ENCODE results near the gene PLEKHA6. TPM values are rescaled to one million over a fixed set of nuclear protein-coding genes. Genes with fewer than 3 reads are reported as not detected.

Gene PLEKHA6
- total RNA-seq, 1 donor from 2014 or later = 0.07 TPM

DNA sequence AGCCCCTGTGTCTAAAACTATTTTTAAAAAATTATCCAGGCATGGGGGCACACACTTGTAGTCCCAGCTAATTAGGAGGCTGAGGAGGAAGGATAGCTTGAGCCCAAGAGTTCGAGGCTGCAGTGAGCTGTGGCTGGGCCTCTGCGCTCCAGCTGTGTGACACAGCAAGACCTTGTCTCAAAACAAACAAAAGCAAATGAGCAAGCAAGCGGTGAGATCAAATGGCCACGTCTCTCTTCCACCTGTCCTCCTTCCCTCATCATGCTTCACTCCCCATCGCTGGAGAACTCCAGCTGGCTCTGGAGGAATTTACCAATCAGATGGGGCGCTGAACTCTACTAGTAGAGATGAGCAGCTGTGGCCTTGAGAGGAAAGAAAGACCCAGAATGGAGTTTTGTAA, 179.6 kb downstream of the PLEKHA6 start:
- intact Hi-C loops (cut with micrococcal nuclease) = no loop called here
- DNase-seq = no peak
- Mint-ChIP-seq H3K36me3 (ENCODE audit: low read depth) (no peaks in the 10 kb centered on the region), H3K4me1 (no peaks in the 10 kb centered on the region), H3K27ac (no peak overlapping the region), H3K9me3 (no peaks in the 10 kb centered on the region), H3K27me3 (peaks cover 6% of the 10 kb centered on the region), H3K4me3 (no peak overlapping the region)

DNA sequence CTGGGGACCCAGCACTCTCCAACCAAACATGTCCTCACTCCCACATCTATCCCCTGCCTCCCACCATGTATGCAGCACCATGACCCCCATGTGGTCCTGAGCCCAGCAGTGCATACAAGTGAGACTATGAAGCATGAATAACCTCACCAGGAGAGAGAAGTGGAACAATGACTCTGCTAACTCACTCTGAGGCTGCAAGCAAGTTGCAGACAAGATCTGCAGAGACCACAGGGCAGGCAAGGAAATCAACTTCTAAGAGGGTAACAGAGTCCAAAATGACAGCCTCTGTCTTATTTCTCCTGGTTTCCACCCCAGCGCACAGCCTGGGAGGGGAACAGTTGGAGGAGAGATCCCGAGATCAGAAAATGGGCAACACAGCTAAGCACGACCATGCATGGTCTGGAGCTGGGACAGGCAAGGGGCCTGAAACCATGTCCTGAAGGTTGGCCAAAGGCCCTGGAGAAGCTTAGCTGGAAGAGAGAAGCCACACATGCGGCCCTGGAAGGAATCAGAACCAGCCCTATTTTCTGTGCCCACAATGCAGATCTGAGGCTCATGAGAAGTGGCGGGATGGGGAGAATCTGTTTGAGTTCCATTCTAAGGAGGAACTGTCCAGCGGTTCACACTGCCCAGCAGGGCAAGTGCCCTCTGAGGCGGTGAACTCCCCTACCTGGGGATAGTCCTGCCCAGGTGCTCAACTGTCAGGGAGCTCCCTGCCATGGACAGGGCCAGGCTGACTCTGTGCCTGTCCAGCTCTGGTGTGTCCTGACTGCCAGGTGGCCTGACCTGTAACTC, 181.0 kb downstream of the PLEKHA6 start:
- no peaks in the 10 kb centered on the region for H3K36me3 Mint-ChIP-seq (ENCODE audit: low read depth)
- H3K27me3 Mint-ChIP-seq = peaks cover 2% of the 10 kb centered on the region
- H3K4me1 Mint-ChIP-seq = no peaks in the 10 kb centered on the region
- no peak overlapping the region for H3K4me3 Mint-ChIP-seq
- no peak overlapping the region for H3K27ac Mint-ChIP-seq
- H3K9me3 Mint-ChIP-seq = peaks cover 1% of the 10 kb centered on the region
- intact Hi-C loops (cut with micrococcal nuclease) = no loop called here
- no peak for DNase-seq

DNA sequence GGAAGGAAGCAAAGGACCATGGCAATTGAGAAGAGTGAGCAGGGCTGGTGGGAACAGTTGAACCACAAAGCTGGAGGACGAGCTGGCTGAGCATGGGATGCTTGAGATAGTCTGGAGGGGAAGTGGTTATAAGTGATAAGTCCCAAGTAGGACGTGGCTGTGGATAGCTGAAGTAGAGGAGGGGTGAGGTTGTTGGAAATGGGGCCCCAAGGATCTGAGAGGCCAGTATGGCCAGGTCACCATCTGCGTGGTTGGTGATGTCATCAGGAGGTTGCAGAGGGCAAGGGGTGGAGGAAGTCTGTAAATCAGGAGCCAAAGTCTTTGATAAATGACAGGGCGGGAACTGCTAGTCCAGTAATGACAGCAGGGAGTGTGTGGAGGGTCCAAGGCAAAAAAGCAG, 182.6 kb downstream of the PLEKHA6 start:
- H3K27me3 Mint-ChIP-seq = no peaks in the 10 kb centered on the region
- H3K27ac Mint-ChIP-seq = no peak overlapping the region
- DNase-seq = no peak
- H3K36me3 Mint-ChIP-seq (ENCODE audit: low read depth) = no peaks in the 10 kb centered on the region
- H3K4me1 Mint-ChIP-seq = no peaks in the 10 kb centered on the region
- no peak overlapping the region for H3K4me3 Mint-ChIP-seq
- H3K9me3 Mint-ChIP-seq = peaks cover 4% of the 10 kb centered on the region
- intact Hi-C loops (cut with micrococcal nuclease) = no loop called here

DNA sequence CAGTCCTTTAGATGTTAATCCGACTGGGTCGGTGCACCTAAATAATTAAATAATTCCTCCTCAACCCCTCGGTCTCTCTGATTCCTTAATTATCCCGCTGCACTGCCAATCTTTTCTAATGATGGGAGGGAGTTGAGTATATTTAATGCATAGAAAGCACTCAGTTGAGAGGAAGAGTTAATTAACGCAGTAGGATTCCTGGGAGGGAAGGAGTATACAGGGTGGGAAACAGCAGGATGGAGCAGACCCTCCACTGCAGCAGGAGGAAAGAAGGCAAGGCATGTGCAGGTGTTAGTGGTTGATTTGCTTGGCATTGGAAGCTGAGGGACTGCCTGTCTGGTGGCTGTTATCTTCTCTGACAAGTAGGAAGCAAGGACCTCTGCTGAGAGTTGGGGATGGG, 183.7 kb downstream of the PLEKHA6 start:
- intact Hi-C loops (cut with micrococcal nuclease) = no loop called here
- no peak for DNase-seq
- Mint-ChIP-seq H3K4me1 (no peaks in the 10 kb centered on the region), H3K36me3 (ENCODE audit: low read depth) (no peaks in the 10 kb centered on the region), H3K4me3 (no peak overlapping the region), H3K9me3 (peaks cover 8% of the 10 kb centered on the region), H3K27ac (no peak overlapping the region), H3K27me3 (no peaks in the 10 kb centered on the region)

DNA sequence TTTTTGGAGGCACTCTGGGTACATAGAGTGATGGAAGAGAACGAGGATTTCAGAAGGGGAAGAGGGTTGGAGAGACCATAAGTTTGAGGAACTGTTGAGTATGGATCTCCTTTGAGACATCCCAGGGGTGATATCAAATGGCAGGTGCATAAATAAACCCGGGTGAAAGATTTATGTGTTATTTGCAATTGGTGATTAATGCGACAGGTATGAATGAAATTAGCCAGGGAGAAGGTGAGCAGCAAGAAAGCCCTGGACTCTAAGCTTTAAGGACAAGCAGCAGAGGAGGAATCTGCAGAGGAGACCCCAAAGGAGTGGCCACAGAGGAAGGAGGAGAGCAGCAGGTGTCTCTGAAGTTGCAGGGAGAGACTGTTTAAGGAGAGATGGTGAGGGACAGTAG, 184.8 kb downstream of the PLEKHA6 start:
- H3K4me1 Mint-ChIP-seq = no peaks in the 10 kb centered on the region
- no peaks in the 10 kb centered on the region for H3K27me3 Mint-ChIP-seq
- no peaks in the 10 kb centered on the region for H3K36me3 Mint-ChIP-seq (ENCODE audit: low read depth)
- intact Hi-C loops (cut with micrococcal nuclease) = no loop called here
- peaks cover 13% of the 10 kb centered on the region for H3K9me3 Mint-ChIP-seq
- DNase-seq = no peak
- H3K27ac Mint-ChIP-seq = no peak overlapping the region
- no peak overlapping the region for H3K4me3 Mint-ChIP-seq

DNA sequence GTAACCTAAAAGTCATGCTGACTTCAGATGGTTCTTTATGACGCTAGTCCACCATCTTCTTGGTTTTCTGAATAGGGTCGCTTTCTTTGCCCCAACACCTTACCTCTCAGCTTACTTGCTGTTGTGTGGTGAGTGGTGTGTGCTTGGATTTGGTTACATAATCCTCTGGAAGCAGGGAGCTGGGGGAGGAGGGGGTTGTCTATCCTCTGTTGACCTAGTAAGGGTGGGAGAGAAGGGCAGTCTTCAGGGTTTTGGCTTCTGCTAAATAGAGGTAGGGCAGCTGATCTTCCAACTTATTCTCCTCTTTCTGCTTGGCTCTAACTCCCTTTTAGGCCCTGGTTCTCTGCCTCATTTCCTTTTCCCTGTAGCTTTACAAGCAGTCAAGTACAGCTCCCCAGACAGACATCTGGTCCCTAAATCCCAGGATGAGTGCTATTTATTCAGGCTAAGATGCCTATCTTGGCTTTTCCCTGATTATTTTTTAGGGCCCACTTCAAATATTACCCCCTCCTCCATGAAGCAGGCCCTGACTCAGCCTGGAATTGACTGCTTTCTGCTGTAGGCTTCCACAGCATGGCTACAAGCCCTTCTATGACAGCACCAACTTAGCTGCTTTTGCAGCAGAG, 187.2 kb downstream of the PLEKHA6 start:
- no peaks in the 10 kb centered on the region for H3K27me3 Mint-ChIP-seq
- no peak overlapping the region for H3K4me3 Mint-ChIP-seq
- intact Hi-C loops (cut with micrococcal nuclease) = no loop called here
- H3K36me3 Mint-ChIP-seq (ENCODE audit: low read depth) = peaks cover 3% of the 10 kb centered on the region
- H3K4me1 Mint-ChIP-seq = no peaks in the 10 kb centered on the region
- H3K9me3 Mint-ChIP-seq = peaks cover 18% of the 10 kb centered on the region
- no peak overlapping the region for H3K27ac Mint-ChIP-seq
- DNase-seq = no peak

DNA sequence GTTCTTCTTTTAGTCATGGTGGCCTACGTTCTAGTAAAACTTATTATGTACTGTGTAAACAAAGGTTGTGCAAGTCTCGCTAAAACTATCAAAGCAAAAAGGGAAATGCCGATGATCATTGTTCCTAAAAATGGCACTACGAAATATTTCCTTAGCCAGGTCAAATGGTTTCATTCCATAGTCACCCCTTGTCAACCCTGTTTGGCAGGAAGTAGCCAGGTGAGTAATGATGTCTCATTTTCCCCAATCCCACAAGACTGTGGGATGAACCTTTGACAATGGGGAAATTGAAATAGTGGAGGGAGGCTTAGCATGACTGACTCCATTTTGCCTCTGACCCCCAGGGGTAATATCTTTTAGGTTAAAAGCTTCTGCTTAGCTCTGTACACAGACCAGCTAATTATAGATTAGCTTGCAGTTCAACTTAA, 188.0 kb downstream of the PLEKHA6 start:
- no peak for DNase-seq
- no peaks in the 10 kb centered on the region for H3K27me3 Mint-ChIP-seq
- intact Hi-C loops (cut with micrococcal nuclease) = no loop called here
- peaks cover 3% of the 10 kb centered on the region for H3K36me3 Mint-ChIP-seq (ENCODE audit: low read depth)
- H3K4me3 Mint-ChIP-seq = no peak overlapping the region
- H3K9me3 Mint-ChIP-seq = peaks cover 18% of the 10 kb centered on the region
- H3K4me1 Mint-ChIP-seq = no peaks in the 10 kb centered on the region
- no peak overlapping the region for H3K27ac Mint-ChIP-seq

DNA sequence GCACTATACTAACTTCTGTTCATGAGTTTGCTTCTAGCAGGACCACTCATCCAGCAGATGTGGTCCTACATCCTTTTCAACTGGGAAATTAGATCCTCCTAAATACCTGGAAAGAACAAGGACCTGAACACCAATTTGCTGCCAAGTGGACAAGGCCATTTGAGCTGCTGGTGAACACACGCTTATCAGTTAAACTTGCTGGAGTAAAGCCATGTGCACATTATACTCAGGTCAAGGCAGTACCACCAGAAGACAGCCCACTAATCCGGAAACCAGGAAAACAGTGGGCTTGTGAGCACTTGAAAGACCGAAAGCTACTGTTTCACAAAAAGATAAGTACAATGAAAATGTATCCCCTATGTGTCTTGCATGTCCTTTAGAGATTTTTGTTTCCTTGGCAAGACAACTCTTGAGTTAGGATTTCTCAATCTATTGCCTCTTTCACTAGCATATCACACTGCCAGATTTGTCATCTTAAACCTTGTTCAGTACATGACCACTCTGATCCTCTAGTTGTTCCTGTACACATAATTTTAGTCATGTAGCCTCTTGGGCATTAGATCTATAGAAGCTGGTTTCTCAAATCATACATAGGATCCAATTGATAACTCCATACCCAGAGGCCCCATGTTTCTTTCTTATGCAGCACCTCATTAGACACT, 189.1 kb downstream of the PLEKHA6 start:
- no peak overlapping the region for H3K4me3 Mint-ChIP-seq
- peaks cover 18% of the 10 kb centered on the region for H3K9me3 Mint-ChIP-seq
- intact Hi-C loops (cut with micrococcal nuclease) = no loop called here
- H3K36me3 Mint-ChIP-seq (ENCODE audit: low read depth) = peaks cover 3% of the 10 kb centered on the region
- H3K27ac Mint-ChIP-seq = no peak overlapping the region
- no peaks in the 10 kb centered on the region for H3K4me1 Mint-ChIP-seq
- DNase-seq = no peak
- no peaks in the 10 kb centered on the region for H3K27me3 Mint-ChIP-seq

DNA sequence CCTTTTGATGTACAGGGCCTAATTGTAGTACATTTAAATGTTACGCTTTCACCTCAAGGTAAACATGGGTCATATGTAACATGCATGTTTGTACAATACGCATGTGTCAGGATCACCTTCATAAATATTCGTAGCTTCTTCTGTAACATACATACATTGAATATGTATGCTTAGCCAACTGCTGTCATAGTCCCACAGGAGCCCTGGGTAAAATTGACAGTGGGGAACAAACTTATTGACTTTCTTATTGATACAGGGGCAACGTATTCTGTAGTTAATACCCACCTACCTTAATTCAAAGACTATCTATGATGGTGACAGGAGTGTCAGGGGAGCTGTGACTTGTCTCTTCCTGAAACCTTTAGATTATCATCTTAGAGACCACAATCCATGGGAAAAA, 189.9 kb downstream of the PLEKHA6 start:
- H3K36me3 Mint-ChIP-seq (ENCODE audit: low read depth) = peaks cover 3% of the 10 kb centered on the region
- no peaks in the 10 kb centered on the region for H3K4me1 Mint-ChIP-seq
- H3K4me3 Mint-ChIP-seq = no peak overlapping the region
- peaks cover 18% of the 10 kb centered on the region for H3K9me3 Mint-ChIP-seq
- DNase-seq = no peak
- H3K27ac Mint-ChIP-seq = no peak overlapping the region
- intact Hi-C loops (cut with micrococcal nuclease) = no loop called here
- H3K27me3 Mint-ChIP-seq = no peaks in the 10 kb centered on the region

Other genes with a start within 250 kb of the PLEKHA6 start
- gene ETNK2, start 207.9 kb downstream of the PLEKHA6 start, total RNA-seq = 0.07 TPM in 1 of 2 replicates, not detected in the other
- gene REN, start 193.6 kb downstream of the PLEKHA6 start, total RNA-seq = not detected in 2 replicates
- not detected in 2 replicates for gene KISS1, start 163.4 kb downstream of the PLEKHA6 start, total RNA-seq
- gene GOLT1A, start 145.9 kb downstream of the PLEKHA6 start, total RNA-seq = not detected in 2 replicates
- 70.9 and 74.0 TPM in 2 replicates for gene PPP1R15B, start 51.9 kb upstream of the PLEKHA6 start, total RNA-seq
- 22.7 and 23.6 TPM in 2 replicates for gene PIK3C2B, start 134.9 kb upstream of the PLEKHA6 start, total RNA-seq
- 81.5 and 85.5 TPM in 2 replicates for gene MDM4, start 156.5 kb upstream of the PLEKHA6 start, total RNA-seq